ENCODE results near the gene DMRT1.
A peak's percentile ranks its signal among the peaks of the same experiment; 100 is the strongest.

DMRT1 gene

GRCh38 chr9:841371-842209 lies at the start of gene DMRT1:
Gene DMRT1 (plus strand): TSS chr9:841697. CDS start chr9:841839, 142 bp downstream.
- no peak for DNase-seq (ENCODE audit: low read depth)

DNA sequence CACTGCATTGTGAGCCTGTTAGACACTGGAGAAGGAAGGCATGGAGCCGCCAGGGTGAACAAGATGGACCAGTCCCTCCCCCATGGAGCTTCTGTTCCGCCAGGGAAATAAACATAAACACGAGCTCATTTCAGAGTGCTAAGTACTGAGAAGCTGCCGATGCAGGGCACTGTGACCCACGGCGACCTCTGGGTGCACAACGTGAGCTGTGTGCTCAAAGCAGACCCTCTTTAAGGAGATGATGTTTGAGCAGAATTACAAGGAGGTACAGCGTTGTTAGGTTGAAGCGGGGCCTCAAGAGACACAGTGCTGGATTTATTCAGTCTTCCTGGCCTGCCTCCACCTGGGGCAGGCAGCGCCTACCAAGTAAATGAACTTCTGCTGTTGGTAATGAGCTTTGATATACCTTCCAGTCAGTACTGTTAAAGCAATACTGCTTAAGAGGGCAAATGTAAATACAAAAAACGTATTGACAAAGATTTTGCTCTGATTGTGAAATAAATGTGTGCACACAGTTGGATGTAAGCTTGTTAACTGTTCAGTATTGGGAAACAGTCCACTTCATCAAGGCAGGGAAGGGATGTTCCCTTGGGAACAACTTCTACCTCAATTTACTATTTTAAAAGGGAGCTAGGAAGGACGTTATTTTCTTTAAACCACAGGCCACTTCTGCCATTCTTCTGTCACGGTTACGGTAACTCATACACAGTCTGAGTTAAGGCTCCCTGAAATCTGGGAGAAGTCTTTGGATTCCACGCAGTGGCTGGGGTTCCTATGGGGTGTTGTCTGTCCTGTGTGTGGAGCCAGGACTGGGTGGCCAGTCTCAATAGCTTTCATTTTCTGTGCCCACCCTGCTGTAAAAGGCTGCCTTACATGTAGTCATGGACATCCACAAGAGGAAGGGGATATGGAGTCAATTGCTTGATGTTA lies 48.9 kb upstream of the DMRT1 start:
- DNase-seq (ENCODE audit: low read depth), result peak; percentile 1

GRCh38 chr9:794386-794785 lies 47.1 kb upstream of the DMRT1 start:
- DNase-seq (ENCODE audit: low read depth), result no peak

DNA sequence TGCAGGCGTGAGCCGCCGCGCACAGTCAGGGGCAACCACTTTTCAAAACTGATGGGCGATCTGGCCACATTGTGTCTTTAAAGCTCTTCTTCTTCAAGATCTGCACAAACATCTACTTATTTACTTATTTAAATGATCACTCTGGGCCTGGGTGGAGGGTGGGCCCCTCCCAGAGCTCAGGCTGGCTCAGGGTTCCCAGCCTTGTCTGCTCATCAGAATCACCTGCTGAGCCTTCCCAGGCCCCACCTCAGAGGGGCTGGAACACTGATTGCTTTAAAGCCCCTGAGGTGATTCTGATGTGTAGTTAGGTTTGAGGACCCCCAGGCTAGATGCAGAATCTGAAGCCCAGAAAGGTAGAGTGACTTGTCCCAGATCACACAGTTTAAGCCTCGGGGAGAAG lies 45.6 kb upstream of the DMRT1 start:
- DNase-seq (ENCODE audit: low read depth), result no peak

- no peak for DNase-seq (ENCODE audit: low read depth)
These were observed 40.8 kb upstream of the DMRT1 start for GRCh38 chr9:800591-801150.

DNA sequence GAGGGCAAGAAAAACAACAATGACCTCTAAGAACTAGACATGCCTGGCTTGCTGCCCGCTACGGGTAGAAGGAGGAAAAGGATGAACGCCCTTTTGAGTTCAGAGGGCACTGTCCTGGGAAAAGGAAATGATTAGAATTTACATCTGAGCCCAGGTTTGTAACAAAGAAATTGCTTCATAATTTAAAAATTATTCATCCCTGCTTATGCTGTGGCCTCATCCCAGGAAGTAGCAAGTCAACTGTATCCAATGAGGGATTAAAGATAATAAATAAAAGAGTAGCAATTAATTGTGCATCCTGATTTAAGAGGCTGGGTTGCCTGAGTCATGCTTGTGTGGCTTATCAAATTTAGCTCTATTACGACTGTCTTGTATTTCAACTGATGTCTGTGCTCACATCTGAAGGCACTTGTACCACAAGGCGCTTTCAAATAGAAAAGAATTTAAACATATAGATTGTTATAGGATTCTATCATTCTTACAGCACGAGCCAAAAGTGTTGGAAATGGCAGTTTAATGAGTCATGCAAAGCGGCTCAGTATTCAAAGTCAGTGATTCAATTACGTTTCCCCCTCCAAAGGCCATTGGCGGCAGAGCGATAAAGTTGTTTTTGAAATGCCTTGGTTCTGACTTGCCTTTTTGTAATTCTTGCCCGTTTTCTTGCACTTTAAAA lies 40.0 kb upstream of the DMRT1 start:
- DNase-seq (ENCODE audit: low read depth), result peak; percentile 43

GRCh38 chr9:804026-804425 lies 37.5 kb upstream of the DMRT1 start:
- DNase-seq (ENCODE audit: low read depth), result no peak

DNA sequence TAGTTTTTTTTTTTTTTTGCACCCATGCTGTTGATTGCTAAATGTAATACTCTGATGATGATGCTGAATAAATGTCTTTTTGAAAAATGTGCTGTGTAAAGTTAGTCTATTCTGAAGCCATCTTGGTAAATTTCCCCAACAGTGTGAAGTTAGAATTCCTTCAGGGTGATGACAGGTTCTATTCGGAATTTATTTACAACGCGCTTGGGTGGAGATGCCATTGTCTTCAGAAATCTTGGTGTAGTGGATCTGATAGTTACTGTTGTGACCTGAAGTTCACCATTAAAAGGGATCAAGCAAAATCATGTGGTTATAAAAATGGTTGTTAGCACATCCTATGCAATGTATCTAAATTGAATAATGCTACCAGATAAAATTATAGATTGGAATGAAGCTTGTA lies 36.3 kb upstream of the DMRT1 start:
- DNase-seq (ENCODE audit: low read depth), result no peak

DNA sequence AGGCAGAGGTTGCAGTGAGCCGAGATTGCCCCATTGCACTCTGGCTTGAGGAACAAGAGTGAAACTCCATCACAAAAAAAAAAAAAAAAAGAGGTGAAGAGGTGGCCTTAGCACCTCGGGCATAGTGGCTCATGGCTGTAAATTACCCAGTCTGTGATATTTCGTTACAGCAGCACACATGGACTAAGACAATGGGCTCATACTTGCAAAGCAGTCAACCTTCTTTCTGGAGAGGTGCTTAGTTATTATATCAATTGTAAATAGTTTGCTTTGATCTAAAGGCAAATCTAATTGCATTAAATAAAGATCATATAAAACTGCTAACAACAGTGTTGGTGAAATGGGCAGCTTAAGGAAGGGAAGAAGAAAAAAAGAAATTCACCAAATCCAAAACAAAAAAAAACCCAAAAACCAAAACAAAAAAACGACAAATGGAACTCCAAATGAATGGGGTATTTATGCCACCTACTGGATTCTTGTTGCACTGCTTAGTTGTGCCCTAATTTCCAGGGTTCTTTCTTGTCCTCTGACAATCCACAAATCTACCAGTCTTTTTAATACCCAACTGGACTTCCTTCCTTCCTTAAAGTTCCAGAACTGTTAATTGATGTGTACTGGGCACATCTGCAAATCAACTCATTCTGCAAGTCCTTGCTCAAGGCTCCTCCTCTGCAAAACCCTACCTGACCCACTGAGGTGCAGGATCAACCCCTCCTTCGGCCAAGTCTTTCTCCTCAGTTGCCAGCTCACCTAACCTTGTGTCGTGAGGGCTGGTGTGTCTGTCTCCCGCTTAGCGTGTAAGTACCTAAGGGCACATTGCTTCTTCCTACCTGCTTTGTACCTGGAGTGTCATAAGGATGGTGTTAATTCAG lies 35.0 kb upstream of the DMRT1 start:
- peak; percentile 14 for DNase-seq (ENCODE audit: low read depth)

GRCh38 chr9:811106-811531 lies 30.4 kb upstream of the DMRT1 start:
- no peak for DNase-seq (ENCODE audit: low read depth)

DNA sequence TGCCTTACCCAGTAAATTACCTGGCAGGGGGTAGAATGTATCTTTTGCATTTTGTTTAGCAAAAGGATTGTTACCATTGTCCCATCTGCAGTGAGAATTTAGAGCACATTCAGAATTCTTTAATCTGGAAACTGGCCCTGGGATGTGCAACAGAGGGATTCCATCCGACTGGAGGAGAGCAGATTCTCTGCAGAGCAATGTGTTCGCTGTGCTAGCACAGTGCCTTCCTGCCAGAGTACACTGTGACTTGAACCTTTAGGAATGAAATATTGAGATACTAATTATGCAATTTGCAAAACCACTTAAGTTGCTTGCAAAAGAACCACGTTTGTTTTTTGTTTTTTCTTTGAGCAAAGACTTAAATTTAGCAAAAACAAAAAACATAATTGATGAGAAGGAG lies 22.5 kb upstream of the DMRT1 start:
- DNase-seq (ENCODE audit: low read depth), result no peak

GRCh38 chr9:826500-827280 lies 14.8 kb upstream of the DMRT1 start:
- DNase-seq (ENCODE audit: low read depth), result no peak

- DNase-seq (ENCODE audit: low read depth), result no peak
These were observed 1.2 kb upstream of the DMRT1 start for GRCh38 chr9:840343-840742.

DNA sequence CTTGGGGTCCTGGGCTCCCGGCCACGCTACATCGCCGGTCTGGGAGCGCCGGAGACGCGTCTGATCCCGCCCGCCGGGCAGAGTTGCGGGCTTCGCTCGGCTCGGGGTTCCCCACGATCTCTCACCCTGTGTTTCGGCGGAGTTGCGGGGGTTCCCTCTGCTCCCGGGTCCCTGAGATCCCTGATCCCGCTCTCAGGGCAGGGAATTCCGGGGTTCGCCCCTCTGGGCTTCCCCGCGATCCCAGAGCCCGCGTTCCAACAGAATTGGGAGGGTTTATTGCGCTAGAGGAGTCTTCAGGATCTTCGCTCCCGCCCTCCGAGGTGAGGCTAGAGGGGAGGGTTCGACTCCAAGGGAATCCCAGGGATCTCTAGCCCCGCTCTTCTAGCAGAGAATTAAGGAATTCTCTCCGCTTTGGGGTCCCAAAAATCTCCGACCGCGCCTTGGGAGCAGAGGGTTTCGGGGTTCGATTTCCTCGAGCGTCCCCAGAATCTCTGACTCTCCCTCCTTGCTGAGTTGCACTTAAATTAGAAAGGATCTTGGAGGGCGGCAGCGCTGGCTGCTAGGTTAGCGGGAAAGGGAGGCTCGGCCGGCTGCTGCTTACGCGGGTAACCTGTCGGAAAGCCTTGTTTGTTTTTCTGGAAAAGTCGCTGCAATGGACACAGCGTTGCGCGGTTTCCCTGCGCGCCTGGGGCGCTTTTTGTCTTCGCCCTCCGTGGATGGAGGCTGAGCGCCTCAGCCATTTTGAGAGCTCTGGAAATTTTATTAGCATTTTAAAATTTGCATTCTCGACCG lies 1.3 kb downstream of the DMRT1 start:
- no peak for DNase-seq (ENCODE audit: low read depth)

- no peak for DNase-seq (ENCODE audit: low read depth)
These were observed 1.9 kb downstream of the DMRT1 start for GRCh38 chr9:843427-843785.

- DNase-seq (ENCODE audit: low read depth), result no peak
These were observed 5.4 kb downstream of the DMRT1 start for GRCh38 chr9:846852-847251.

GRCh38 chr9:847505-847904 lies 6.0 kb downstream of the DMRT1 start:
- no peak for DNase-seq (ENCODE audit: low read depth)

GRCh38 chr9:849431-849830 lies 7.9 kb downstream of the DMRT1 start:
- no peak for DNase-seq (ENCODE audit: low read depth)

DNA sequence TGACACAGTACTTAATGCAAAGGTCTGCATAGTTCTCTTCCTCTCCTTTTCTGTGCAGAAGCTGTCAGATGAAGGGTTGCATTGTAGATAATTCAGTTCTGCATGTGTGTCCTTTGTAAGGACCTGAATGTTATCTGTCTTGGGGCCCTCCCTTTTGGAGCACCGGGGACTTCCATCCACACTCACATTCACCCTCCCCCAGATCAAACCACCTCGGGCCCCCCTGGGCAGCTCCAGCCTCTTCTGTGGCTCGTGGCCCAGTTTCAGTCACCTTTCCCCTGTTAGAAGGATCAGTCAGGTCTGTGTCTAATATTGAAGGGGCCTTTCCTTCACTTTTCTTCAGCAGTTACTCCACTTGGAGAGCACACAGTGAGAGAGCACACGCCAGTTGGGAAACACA lies 11.0 kb downstream of the DMRT1 start:
- DNase-seq (ENCODE audit: low read depth), result no peak

- no peak for DNase-seq (ENCODE audit: low read depth)
These were observed 17.8 kb downstream of the DMRT1 start for GRCh38 chr9:859251-859650.
